HG03139 (cell line): Measurements from ENCODE around the gene ULBP1.
A peak's percentile ranks its signal among the peaks of the same experiment; 100 is the strongest.
"Not testable (repeated sequence)": the region's sequence is repeated elsewhere in the genome, so short reads cannot be mapped to it uniquely, and the experiment has no call there.

Experiments
- ATAC-seq: cut with Tn5 transposase; IDR thresholded peaks from one replicate; pipeline ENCODE4 v1.9.1; 2021; ENCODE audit not compliant: unreplicated experiment

Gene ULBP1

DNA sequence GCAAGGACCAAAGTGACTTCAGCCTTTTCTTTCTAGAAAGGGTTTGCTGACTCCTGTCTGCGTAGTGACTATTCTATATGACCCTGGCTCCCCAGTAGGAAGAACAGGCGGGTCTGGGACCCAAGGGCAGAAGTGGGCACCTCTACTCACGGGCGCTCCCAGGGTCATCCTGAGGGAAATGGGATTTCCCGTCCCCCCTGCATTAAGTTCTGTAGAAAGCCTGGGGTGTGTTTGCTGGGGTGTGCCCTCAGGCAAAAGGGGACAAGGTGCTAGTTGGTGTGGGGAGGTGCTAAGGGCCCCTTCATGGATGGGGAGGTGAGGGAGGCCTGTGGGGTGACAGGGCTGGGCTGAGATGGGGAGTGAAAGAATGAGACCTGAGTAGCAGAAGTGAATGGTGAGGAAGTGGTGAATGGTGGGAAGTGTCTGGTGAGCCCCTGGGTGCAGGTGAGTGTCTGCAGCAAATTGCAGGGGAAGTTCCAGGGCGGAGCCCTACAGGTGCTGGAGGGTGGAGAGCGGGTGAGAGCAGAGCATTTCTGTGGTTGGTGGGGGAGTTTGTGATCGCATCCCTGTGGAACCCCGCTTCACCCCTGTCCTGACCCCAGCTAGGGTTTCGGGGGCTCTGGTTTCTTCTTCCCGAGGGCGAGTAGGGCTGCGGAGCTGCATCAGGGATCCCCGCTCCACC is 40.5 kb downstream of the ULBP1 start:
- ATAC-seq: peak; percentile 14

DNA sequence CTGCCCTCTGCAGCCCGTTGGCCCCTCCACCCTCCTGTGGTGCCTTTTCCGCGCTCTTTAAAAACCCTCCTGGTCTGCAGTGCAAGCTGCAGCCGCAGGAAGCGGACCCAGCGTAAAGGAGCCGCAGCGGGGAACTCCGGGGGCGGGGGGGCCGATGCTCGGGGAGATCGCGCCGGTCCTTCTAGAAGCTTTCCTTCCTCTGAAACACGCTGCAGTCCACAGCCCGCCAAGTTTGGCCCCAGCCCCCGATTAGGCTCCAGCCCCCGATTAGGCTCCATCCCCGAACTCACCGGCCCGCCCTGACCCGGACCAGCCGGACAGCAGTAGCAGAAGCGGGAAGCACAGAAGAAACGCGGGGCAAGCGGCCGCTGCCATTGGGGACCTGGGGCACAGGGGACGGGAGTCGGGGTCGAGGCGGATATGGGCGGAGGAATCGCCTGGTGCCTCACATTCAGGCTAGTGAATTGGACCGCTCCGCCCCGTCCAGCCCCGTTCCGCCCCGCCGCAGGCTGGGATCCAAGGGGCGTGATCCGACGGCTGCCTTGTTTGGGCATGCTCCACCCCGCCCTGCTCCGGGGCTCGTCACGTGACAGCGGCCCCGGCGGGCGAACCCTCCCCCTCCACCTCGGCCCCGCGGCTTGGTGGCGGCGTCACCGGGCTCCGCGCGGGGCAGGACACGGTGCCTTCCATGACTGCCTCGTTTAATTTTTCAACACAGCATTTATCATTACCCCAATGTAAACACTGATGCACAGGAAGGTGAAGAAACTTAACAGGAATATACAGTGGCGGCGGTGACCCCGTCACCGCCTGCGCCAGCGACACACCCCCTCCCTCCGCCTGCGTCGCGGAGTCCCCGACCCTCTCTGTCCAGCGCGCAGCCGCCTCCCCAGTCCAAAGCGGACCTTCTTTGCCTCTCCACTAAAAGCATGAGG is 41.3 kb downstream of the ULBP1 start:
- ATAC-seq: peak; percentile 74

DNA sequence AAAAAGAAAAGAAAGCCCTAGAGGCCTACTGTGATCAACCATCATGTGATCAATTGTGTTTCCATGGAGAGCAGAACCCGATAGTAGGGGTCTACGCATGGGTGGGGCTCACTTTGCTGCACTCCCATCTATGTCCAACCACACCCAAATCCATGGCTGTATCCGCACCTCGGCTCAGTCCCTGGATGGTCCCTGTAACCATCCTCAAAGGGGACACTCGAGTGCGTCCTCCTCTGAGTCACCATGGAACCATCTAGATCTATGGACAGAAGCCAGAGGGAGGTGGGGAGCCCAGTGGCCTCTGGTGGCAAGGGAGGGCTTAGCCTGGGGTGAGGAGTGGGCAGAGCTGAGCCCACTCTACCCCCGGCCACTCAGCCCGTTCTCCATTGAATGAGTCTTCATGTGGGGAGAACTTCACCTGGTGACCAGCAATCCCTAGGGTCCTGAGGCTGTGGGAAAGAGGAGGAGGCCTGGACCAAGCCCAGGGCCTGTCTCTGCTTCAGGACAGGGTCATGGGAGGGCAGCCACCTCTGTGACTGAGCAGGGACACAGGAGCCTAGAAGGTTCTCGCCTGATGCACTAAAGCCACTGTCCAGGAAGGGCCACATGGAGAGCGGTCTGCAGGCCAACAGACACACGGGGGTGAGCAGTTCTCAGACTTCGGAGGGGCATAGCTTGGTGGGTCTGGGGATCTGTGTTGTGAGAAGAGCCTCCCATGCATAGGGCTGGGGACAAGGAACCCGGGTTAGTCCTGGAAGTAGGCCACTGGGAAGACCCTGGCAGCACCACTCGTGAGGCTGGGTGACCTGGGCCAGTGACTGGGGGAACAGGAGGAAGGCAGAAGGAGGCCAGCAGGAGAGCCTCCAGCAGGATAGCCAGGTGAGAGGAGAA is 42.3 kb downstream of the ULBP1 start:
- ATAC-seq: no peak

DNA sequence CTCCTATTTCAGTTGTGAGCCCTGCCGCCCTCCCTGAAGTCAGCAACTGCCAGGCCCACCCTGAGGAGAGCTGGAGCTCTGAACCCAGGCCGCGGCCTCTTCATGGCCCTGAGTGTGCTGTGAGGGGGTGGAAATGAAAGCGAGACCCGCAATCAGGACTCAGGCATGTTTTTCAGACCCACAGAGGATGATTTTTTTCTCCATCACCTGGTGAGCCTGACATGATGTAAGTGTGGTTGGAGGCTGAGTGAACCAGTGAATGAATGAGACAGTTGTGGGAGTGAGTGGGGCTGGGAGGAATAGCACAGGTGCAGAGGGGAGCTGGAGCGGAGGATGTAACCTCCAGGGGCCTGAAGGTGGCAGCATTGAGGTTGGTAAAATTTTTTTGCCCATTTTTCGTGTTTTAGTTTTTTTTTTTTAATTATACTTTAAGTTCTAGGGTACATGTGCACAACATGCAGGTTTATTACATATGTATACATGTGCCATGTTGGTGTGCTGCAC is 43.3 kb downstream of the ULBP1 start:
- no peak for ATAC-seq

DNA sequence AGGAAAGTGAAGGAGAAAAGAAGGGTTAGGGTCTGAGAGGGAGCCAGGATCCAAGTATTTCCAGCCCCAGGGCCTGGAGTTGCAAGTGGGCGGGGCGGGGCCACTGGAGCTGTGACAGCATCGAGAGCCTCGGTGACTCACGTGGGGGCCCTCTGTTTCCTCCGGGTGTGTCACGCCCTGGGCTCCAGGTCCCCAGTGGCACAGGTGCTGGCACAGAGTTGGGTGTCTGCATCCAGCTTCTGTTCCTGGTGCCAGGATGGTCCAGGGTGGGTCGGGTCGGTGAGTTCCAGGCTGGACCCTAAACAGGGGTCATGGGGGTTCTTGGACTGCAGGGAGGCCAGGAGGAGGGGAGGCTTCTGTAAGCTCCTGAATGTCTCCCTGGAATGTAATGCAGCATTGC is 44.8 kb downstream of the ULBP1 start:
- ATAC-seq: no peak

DNA sequence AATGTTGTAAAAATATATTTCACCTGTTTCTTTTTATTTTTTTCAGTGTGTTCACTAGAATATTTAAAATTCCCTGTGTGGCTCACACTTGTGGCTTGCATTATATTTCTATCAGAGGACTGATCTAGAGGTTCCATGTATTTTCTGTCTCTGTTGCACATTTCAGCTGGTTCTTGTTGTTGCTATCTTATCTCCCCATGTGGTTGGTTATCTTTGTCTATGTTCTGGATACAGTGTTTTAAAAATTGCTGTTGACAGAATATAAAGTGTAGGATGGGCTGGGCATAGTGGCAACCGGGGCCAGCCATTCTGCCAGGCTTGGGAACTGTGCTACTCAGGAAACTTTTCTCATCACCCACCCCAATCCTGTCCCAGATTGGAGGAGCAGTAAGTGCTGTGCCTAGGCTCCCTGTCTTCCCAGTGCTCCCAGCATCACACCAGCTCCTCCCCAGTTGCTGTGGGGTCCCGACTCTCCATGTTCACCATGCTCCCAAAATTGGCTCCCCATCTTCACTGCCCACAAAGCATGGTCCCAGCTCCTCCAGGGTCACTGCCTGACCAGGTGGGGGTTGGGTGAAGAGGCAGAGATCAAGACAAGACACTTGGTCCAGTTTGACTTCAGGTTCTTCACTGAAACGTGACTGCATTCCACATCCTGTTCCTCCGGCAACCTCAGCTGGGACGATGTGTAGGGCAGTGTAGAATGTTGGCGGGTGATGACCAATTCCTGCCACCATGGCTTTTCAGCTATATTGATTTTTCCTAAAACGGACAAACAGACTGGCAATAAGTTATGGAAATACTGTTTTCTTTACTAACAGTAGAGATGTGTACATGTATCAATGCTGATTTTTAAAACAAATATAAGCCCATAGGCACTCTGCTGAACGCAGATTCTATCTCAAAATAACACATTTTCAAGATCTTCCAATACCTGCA is 49.4 kb downstream of the ULBP1 start:
- not testable (repeated sequence) for ATAC-seq

DNA sequence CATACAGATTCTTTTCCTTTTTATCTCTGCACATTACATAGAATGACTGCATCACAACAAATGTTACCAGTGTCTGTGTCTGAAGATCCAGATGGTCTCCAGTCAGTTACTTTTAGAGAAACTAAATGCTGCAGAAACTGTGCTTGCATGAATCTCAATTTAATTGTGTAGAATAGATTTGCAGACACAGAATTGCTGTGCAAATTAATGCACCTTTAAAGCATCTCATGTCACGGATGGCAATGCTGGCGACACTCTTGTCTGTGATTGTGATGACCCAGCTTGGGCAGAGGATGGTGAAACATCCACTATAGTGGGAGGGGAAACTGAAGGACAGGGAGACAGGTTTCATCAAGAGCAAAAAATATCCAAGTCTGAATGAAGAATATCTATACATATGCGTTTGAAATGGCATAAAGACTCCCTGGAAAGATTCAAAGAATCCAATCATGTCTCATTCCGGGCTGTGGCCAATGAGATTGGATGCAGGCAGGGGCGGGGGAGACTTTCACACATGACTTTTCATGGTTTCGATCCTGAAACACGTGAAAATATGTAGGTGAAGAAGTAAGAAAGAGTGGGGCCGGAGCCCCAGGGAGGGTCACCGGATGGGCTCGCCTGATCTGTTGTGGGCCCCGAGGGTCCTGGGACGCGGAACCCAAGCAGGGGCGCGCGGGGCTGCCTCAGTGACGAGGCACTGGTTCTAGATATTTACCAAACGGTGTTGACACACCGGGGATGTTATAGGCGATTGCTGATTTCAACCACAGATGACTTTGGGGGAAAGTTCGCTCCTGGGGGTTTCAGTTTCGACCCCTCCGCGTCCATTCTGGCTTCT is 50.3 kb downstream of the ULBP1 start:
- not testable (repeated sequence) for ATAC-seq

DNA sequence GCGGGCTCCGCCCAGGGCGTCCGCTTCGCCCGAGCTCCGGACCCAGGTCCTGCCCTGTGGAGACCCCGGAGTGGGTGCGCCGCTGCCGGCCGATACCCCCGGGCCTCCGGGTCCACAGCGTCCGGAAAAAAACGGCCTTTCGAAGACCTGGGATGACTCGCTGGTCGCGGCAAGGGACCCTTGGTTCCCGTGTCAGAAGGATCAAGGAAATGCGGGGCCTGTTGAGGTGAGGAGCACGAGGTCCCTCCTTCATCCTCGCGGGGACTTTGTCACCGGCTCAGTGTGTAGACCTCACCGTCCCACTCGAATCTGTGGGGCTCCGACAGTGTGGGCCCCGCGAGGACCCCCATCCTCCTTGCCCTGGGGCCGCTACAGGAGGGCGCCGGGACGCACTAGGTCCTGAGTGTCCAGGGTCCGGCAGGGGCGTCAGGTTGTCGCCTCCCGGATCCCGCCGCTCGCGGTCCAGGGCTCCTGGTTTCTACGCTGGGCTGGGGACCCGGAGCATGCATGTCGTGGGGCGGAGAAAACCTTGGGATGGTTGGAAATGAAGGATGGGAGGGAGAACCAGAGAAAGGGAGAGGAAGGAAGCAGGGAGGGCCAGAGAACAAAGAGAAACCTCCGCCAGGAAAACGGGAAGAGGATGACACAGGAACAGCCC is 51.0 kb downstream of the ULBP1 start:
- not testable (repeated sequence) for ATAC-seq

DNA sequence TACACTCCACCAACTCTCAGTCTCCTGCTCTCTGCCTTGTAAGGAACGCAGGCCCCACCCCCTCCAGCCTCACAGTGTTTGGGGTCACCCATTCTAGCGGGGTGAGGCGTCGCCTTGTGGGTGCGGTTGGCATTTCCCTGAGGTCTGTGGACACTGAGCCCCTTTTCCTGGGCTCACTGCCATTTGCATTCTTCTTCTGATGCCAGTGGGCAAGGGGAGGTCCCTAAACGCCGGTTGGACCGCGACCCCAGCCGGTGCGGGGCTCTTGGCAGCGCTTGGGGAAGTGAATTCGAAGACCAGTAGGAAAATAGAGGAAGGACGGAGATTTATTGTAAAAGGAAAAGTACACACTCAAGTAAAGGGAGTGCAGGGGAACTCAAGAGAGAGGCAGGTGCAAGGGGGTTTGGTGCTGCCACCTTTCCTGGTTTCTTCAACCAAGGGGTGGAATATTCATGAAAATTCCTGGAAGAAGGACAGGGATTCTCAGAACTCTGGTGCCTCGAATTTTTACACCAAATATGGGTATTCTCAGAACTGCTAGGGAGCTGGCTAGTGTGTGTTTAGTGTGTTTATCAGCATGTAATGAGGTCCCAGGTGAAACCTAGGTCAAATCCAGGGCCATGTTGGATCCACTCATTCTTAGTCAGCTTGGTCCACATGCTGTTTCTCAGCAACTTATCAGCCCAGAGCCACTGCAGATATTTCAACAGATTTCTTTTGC is 51.7 kb downstream of the ULBP1 start:
- not testable (repeated sequence) for ATAC-seq

DNA sequence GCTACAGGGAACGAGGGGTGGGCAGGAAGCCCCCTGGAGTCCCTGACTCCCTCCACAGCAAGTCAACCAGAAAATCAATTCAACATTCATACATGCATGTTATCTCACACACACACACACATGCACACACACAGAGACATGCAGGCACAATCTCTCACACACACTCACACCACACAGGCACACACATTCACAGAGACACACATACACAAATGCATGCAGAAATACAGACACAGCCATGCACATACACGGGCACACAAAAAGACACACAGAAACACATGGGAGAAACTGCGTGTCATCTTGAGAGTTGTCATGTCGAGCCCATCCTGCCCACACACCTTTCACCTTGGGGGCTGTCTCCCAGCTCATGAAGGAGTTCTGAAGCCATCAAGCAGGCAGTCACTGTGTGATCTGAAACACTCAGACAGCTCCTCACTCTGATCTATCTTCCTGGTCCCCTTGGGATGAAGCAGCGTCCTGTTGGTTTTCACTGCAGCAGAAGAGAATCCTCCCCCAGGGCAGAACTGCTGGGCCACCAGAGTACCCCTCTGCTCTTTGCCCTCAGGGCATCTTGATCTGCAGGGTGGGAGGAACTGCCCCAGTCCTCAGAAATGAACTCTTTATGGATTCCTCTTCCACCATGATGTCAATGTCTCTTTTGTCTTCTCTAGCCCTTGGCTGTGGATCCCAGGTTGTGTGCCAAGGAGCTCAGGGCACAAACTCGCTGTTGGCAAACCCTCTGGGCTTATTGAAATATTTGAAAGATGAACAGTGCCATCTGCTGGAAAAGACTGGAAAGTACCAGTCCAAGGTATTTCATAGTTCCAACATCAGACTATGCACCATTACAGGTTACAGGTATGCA is 52.8 kb downstream of the ULBP1 start:
- ATAC-seq: no peak

DNA sequence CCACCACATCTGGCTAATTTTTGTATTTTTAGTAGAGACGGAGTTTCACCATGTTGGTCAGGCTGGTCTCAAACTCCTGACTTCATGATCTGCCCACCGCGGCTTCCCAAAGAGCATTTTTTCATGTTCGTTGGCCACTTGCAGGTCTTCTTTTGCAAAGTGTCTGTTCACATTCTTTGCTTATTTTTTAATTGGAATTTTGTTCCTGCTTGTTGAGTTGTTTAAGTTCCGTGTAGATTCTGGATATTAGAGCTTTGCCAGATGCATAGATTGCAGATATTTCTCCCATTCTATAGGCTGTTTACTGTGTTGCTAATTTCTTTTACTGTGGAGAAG is 53.4 kb downstream of the ULBP1 start:
- not testable (repeated sequence) for ATAC-seq

DNA sequence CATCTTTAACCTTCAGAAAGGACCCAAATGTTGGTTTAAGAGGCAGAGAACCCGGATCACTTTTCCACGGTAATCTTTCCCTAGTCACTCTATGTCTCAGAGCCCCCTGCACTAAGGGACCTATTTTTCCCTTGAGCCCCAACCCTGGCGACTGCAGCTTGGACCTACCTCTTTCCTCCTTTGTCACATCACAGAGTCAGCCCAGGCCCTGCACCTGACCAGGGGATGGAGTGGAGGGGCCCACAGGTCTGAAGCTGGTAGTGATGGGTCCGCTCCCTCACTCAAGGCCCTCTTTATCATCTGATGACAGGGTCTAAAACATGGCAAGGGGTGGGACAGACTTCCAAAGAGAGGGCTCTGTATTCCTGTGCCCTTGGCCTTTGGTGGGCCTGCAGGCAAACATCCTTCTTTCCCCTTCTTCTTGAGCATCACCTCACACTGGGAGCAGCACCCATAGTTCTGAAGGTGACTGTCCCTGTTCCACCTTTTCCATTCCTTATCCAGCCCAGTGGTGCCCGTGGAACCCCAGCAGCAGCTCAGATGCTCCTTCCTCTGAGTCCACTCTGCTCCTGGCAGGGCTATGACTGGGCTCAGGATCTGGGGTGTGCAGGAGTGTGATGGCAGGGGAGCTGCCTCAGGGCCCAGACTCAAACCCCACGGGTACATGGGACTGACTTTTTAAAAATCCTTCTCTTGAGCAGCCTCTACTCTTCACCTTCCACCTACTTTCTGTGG is 55.3 kb downstream of the ULBP1 start:
- no peak for ATAC-seq

DNA sequence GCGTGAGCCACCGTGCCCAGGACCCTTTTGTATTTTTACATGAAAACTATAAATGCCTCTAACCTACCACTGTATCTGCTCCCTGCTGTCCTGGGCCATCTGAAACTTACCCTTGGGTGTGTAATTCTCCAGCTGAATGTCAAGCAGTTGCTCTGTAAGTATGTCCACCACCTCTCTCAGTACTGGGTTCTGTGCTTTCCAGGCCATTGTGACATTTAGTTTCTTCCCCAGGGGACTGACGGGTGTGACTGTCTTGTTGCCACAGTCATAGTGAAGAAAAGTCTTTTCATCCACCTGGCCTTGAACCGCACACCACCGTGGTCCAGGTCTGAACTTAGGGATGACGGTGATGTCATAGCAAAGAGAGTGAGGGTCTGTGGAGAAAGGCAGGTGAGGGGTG is 58.1 kb downstream of the ULBP1 start:
- ATAC-seq: not testable (repeated sequence)
